Naive thymus-derived CD4-positive, alpha-beta T cell (primary cell): ENCODE results near the gene RBCK1. TPM values are rescaled to one million over a fixed set of nuclear protein-coding genes. Genes with fewer than 3 reads are reported as not detected.
A peak's percentile ranks its signal among the peaks of the same experiment; 100 is the strongest.
"Not testable (repeated sequence)": the region's sequence is repeated elsewhere in the genome, so short reads cannot be mapped to it uniquely, and the experiment has no call there.

Experiments
- ATAC-seq: fragments of 150-1000 bp; cut with Tn5 transposase; 2 replicates; pipeline ENCODE4 v1.10.0; 2021; ENCODE audit warnings: mild to moderate bottlenecking, moderate library complexity
- CTCF ChIA-PET: fragments of 350-600 bp; sonication (Branson Sonifier 250); formaldehyde crosslinking; loops from one replicate; lab custom pipeline; 2021; ENCODE audit warnings: antibody characterized with exemption; lab: Charles Lee
- POLR2A ChIA-PET: fragments of 350-600 bp; sonication (Branson Sonifier 250); formaldehyde crosslinking; loops from one replicate; lab custom pipeline; 2021; ENCODE audit warnings: antibody characterized with exemption, inconsistent platforms; lab: Charles Lee
- DNase-seq, 9 donors: peaks; one replicate each; pipeline versions ENCODE4 v3.0.0 to v3.0.0-alpha.2; 2020 to 2022; ENCODE audit warnings: mixed read lengths in 1 of 9
- H3K27ac ChIP-seq: one replicate; pipeline ENCODE4 v1.7.0; 2013; ENCODE audit warnings: mild to moderate bottlenecking, low read depth, low read length, moderate library complexity
- H3K27me3 ChIP-seq, 2 donors: one replicate each; pipeline ENCODE4 v1.7.0; 2013; ENCODE audit warnings: low read length in 2 of 2, mild to moderate bottlenecking in 2 of 2, moderate library complexity in 2 of 2; ENCODE audit not compliant: control insufficient read depth in 2 of 2, insufficient read depth in 2 of 2
- H3K36me3 ChIP-seq, 3 experiments: 1 replicate in 2 of 3; 2 replicates in 1 of 3; pipeline ENCODE4 v1.7.0; 2013; ENCODE audit warnings: low read length in 3 of 3, mild to moderate bottlenecking in 3 of 3, moderate library complexity in 1 of 3; ENCODE audit not compliant: insufficient read depth in 3 of 3, control insufficient read depth in 2 of 3
- H3K4me1 ChIP-seq, 2 donors: one replicate each; pipeline ENCODE4 v1.7.0; 2013; ENCODE audit warnings: low read length in 2 of 2, mild to moderate bottlenecking in 2 of 2, moderate library complexity in 1 of 2; ENCODE audit not compliant: control insufficient read depth in 2 of 2, insufficient read depth in 2 of 2
- H3K4me3 ChIP-seq: 2 replicates; pipeline ENCODE4 v1.7.0; 2013; ENCODE audit warnings: mild to moderate bottlenecking, low read length
- H3K9me3 ChIP-seq, 3 experiments: 1 replicate in 2 of 3; 2 replicates in 1 of 3; pipeline ENCODE4 v1.7.0; 2013; ENCODE audit warnings: low read length in 3 of 3; ENCODE audit not compliant: control insufficient read depth in 2 of 3
- H3K27ac Mint-ChIP-seq, 9 donors: one replicate each; pipeline ENCODE4 v1.8.0; 2020 to 2022; ENCODE audit warnings: mixed read lengths in 9 of 9, mild to moderate bottlenecking in 8 of 9, moderate library complexity in 5 of 9, inconsistent platforms in 2 of 9
- H3K27me3 Mint-ChIP-seq, 5 donors: one replicate each; pipeline ENCODE4 v1.8.0; 2021 to 2022; ENCODE audit warnings: mixed read lengths in 5 of 5, mild to moderate bottlenecking in 1 of 5
- H3K36me3 Mint-ChIP-seq, 5 donors: one replicate each; pipeline ENCODE4 v1.8.0; 2020 to 2022; ENCODE audit warnings: mixed read lengths in 5 of 5, mild to moderate bottlenecking in 3 of 5, inconsistent platforms in 1 of 5
- H3K4me1 Mint-ChIP-seq, 7 donors: one replicate each; pipeline ENCODE4 v1.8.0; 2020 to 2022; ENCODE audit warnings: mixed read lengths in 7 of 7, mild to moderate bottlenecking in 3 of 7, inconsistent platforms in 1 of 7
- H3K4me3 Mint-ChIP-seq, 10 donors: one replicate each; pipeline ENCODE4 v1.8.0; 2020 to 2022; ENCODE audit warnings: mild to moderate bottlenecking in 10 of 10, mixed read lengths in 10 of 10, moderate library complexity in 6 of 10, inconsistent platforms in 2 of 10
- H3K9me3 Mint-ChIP-seq, 11 donors: one replicate each; pipeline ENCODE4 v1.8.0; 2020 to 2022; ENCODE audit warnings: mixed read lengths in 11 of 11, mild to moderate bottlenecking in 4 of 11, inconsistent platforms in 1 of 11, moderate library complexity in 1 of 11
- intact Hi-C, 2 donors: fragments of 100-400 bp; cut with micrococcal nuclease; formaldehyde crosslinking; loops; one replicate each; pipeline ENCODE4 v1.15.1; 2023
- polyA plus RNA-seq, 2 donors: library from polyadenylated mRNA; unstranded; fragments of 300-500 nt; fragmentation: Illumina TruSeq; gene quantifications; one replicate each; pipeline ENCODE4 v1.2.3, GENCODE V29; 2021
- total RNA-seq, 6 experiments: library from RNA in 5 of 6; stranded (reverse) in 5 of 6; gene quantifications; 1 replicate in 5 of 6; 2 replicates in 1 of 6; pipeline ENCODE4 v1.2.3 and lab custom pipeline; 2021 to 2026

Gene RBCK1
- total and polyA plus RNA-seq, 7 experiments from 2014 or later: 70.3 to 153 (median 96.9) TPM

GRCh38 chr20:381581-382290 is 26.4 kb upstream of the RBCK1 start:
- peak; percentile 41 to 75 (median 64) for DNase-seq
- Mint-ChIP-seq H3K4me3 (peak overlapping the region; percentile 66 to 91 (median 84)), H3K4me1 (peaks cover 4 to 34% (median 13%) of the 10 kb centered on the region in 7 donors), H3K36me3 (peaks cover 0 to 9% (median 0%) of the 10 kb centered on the region in 5 donors), H3K27ac (peak overlapping the region; percentile 55 to 86 (median 78)), H3K9me3 (no peaks in the 10 kb centered on the region), H3K27me3 (peaks cover 0 to 3% (median 0%) of the 10 kb centered on the region in 5 donors)
- Histone ChIP-seq H3K27me3 (no peaks in the 10 kb centered on the region), H3K27ac (peak overlapping the region; percentile 73), H3K9me3 (no peaks in the 10 kb centered on the region), H3K36me3 (peaks cover 0 to 3% (median 0%) of the 10 kb centered on the region in 3 experiments), H3K4me3 (peak overlapping the region; percentile 64), H3K4me1 (no peaks in the 10 kb centered on the region)
- ChIA-PET CTCF (interaction anchor here (1.2 kb wide), 1 partner anchor 29 kb away, joined by 3 read pairs; no protein-coding TSS in a partner anchor), POLR2A (interaction anchor here (1.0 to 2.1 kb wide), 4 partner anchors 15 to 53 kb away, joined by 3 to 6 read pairs (median 4); no protein-coding TSS in a partner anchor)
- intact Hi-C loops: loop anchor here (1.0 to 2.0 kb wide), 9 partner anchors 15 to 737 kb away; partner anchors contain the start of genes TBC1D20 (in 2 of the 2), PSMF1 (in 1 of the 2) and RBCK1 (in 1 of the 2)
- ATAC-seq: peak; percentile 81

- Mint-ChIP-seq H3K27ac (peak overlapping the region; percentile 51 to 86 (median 74)), H3K4me1 (peaks cover 4 to 34% (median 13%) of the 10 kb centered on the region in 7 donors), H3K36me3 (peaks cover 0 to 13% (median 0%) of the 10 kb centered on the region in 5 donors), H3K4me3 (peak overlapping the region; percentile 66 to 91 (median 84)), H3K9me3 (no peaks in the 10 kb centered on the region), H3K27me3 (peaks cover 0 to 2% (median 0%) of the 10 kb centered on the region in 5 donors)
- H3K9me3 ChIP-seq: no peaks in the 10 kb centered on the region
- intact Hi-C loops: loop anchor here (1.0 kb wide), 2 partner anchors 25 to 26 kb away; partner anchors contain the start of gene RBCK1 (in 1 of the 2)
- H3K4me3 ChIP-seq: peak overlapping the region; percentile 40
- CTCF ChIA-PET: interaction anchor here (1.2 kb wide), 1 partner anchor 30 kb away, joined by 3 read pairs; no protein-coding TSS in a partner anchor
- DNase-seq: no peak
- peak overlapping the region; percentile 32 for H3K27ac ChIP-seq
- ATAC-seq: peak; percentile 17
- no peaks in the 10 kb centered on the region for H3K27me3 ChIP-seq
- H3K4me1 ChIP-seq: no peaks in the 10 kb centered on the region
- POLR2A ChIA-PET: interaction anchor here (1.0 to 1.3 kb wide), 4 partner anchors 16 to 54 kb away, joined by 3 to 6 read pairs (median 4); no protein-coding TSS in a partner anchor
- peaks cover 0 to 3% (median 2%) of the 10 kb centered on the region in 3 experiments for H3K36me3 ChIP-seq
Measured at GRCh38 chr20:382291-383115, 25.6 kb upstream of the RBCK1 start.

GRCh38 chr20:383889-384288 is 24.2 kb upstream of the RBCK1 start:
- H3K4me3 Mint-ChIP-seq: peak overlapping the region in 5 of 10 donors; percentile 15 to 79 (median 52)
- intact Hi-C loops: no loop called here
- Histone ChIP-seq H3K27ac (no peak overlapping the region), H3K36me3 (peaks cover 0 to 16% (median 15%) of the 10 kb centered on the region in 3 experiments), H3K4me1 (no peaks in the 10 kb centered on the region), H3K27me3 (no peaks in the 10 kb centered on the region), H3K9me3 (no peaks in the 10 kb centered on the region), H3K4me3 (no peak overlapping the region)
- ATAC-seq: no peak
- peak overlapping the region in 7 of 9 donors; percentile 10 to 78 (median 65) for H3K27ac Mint-ChIP-seq
- no peaks in the 10 kb centered on the region for H3K27me3 Mint-ChIP-seq
- peaks cover 0 to 1% (median 0%) of the 10 kb centered on the region in 11 donors for H3K9me3 Mint-ChIP-seq
- peaks cover 0 to 20% (median 8%) of the 10 kb centered on the region in 5 donors for H3K36me3 Mint-ChIP-seq
- ChIA-PET POLR2A (no interaction called here), CTCF (interaction anchor here (0.6 kb wide), 1 partner anchor 63 kb away, joined by 4 read pairs; no protein-coding TSS in a partner anchor)
- H3K4me1 Mint-ChIP-seq: peaks cover 6 to 38% (median 13%) of the 10 kb centered on the region in 7 donors
- DNase-seq: no peak

- H3K9me3 ChIP-seq: no peaks in the 10 kb centered on the region
- Mint-ChIP-seq H3K36me3 (peaks cover 0 to 24% (median 11%) of the 10 kb centered on the region in 5 donors), H3K27me3 (no peaks in the 10 kb centered on the region), H3K4me3 (no peak overlapping the region), H3K4me1 (peaks cover 6 to 40% (median 13%) of the 10 kb centered on the region in 7 donors), H3K27ac (peak overlapping the region in 7 of 9 donors; percentile 10 to 78 (median 43)), H3K9me3 (peaks cover 0 to 1% (median 0%) of the 10 kb centered on the region in 11 donors)
- H3K27me3 ChIP-seq: no peaks in the 10 kb centered on the region
- H3K27ac ChIP-seq: no peak overlapping the region
- POLR2A ChIA-PET: interaction anchor here (0.6 kb wide), 1 partner anchor 98 kb away, joined by 3 read pairs; no protein-coding TSS in a partner anchor
- H3K4me3 ChIP-seq: no peak overlapping the region
- no peaks in the 10 kb centered on the region for H3K4me1 ChIP-seq
- DNase-seq (no peak), ATAC-seq (no peak)
- CTCF ChIA-PET: no interaction called here
- H3K36me3 ChIP-seq: peaks cover 0 to 25% (median 22%) of the 10 kb centered on the region in 3 experiments
- intact Hi-C loops: no loop called here
Measured at GRCh38 chr20:384723-385122, 23.4 kb upstream of the RBCK1 start.

GRCh38 chr20:385448-385847 is 22.7 kb upstream of the RBCK1 start:
- CTCF ChIA-PET: no interaction called here
- H3K4me1 ChIP-seq: no peaks in the 10 kb centered on the region

GRCh38 chr20:386634-387033 is 21.5 kb upstream of the RBCK1 start:
- CTCF ChIA-PET: interaction anchor here (0.6 kb wide), 1 partner anchor 22 kb away, joined by 3 read pairs; no protein-coding TSS in a partner anchor
- H3K27ac Mint-ChIP-seq, intact Hi-C loops: not testable (repeated sequence)

More at GRCh38 chr20:385448-385847, 22.7 kb upstream of the RBCK1 start:
- Histone ChIP-seq H3K27ac (no peak overlapping the region), H3K4me3 (no peak overlapping the region), H3K9me3 (no peaks in the 10 kb centered on the region), H3K27me3 (no peaks in the 10 kb centered on the region), H3K36me3 (peaks cover 0 to 31% (median 23%) of the 10 kb centered on the region in 3 experiments)
- Mint-ChIP-seq H3K36me3 (peaks cover 0 to 28% (median 11%) of the 10 kb centered on the region in 5 donors), H3K4me1 (peaks cover 6 to 40% (median 13%) of the 10 kb centered on the region in 7 donors), H3K27me3 (no peaks in the 10 kb centered on the region), H3K4me3 (peak overlapping the region in 1 of 10 donors; percentile 25), H3K9me3 (peaks cover 0 to 1% (median 0%) of the 10 kb centered on the region in 11 donors), H3K27ac (no peak overlapping the region)
- DNase-seq (no peak), ATAC-seq (no peak)
- POLR2A ChIA-PET: interaction anchor here (0.6 kb wide), 1 partner anchor 97 kb away, joined by 3 read pairs; no protein-coding TSS in a partner anchor
- intact Hi-C loops: no loop called here

More at GRCh38 chr20:386634-387033, 21.5 kb upstream of the RBCK1 start:
- H3K4me1 ChIP-seq, H3K4me3 Mint-ChIP-seq, H3K27me3 Mint-ChIP-seq, ATAC-seq, DNase-seq, H3K9me3 Mint-ChIP-seq, POLR2A ChIA-PET, H3K27ac ChIP-seq, H3K4me3 ChIP-seq, H3K27me3 ChIP-seq, H3K9me3 ChIP-seq: not testable (repeated sequence)
- H3K4me1 Mint-ChIP-seq: peaks cover 6 to 40% (median 13%) of the 10 kb centered on the region in 7 donors
- H3K36me3 Mint-ChIP-seq: peaks cover 4 to 34% (median 11%) of the 10 kb centered on the region in 5 donors
- H3K36me3 ChIP-seq: peaks cover 0 to 39% (median 23%) of the 10 kb centered on the region in 3 experiments
